Chondrocyte (in vitro differentiated cells): ENCODE results near the gene EYS. TPM values are rescaled to one million over a fixed set of nuclear protein-coding genes. Genes with fewer than 3 reads are reported as not detected.

Experiments
- DNase-seq: peaks from one replicate; pipeline ENCODE4 v3.0.0; 2021; ENCODE audit warnings: mixed read lengths, low spot score
- H3K27ac Mint-ChIP-seq: one replicate; pipeline ENCODE4 v1.8.0; 2021; ENCODE audit warnings: mild to moderate bottlenecking, moderate library complexity, mixed read lengths; ENCODE audit not compliant: unreplicated experiment
- H3K27me3 Mint-ChIP-seq: 2 replicates; pipeline ENCODE4 v1.8.0; 2021; ENCODE audit warnings: low read depth, mixed read lengths
- H3K36me3 Mint-ChIP-seq: 2 replicates; pipeline ENCODE4 v1.8.0; 2021; ENCODE audit warnings: low read depth, mixed read lengths
- H3K4me1 Mint-ChIP-seq: 2 replicates; pipeline ENCODE4 v1.8.0; 2021; ENCODE audit warnings: low read depth, mild to moderate bottlenecking, mixed read lengths
- H3K4me3 Mint-ChIP-seq: one replicate; pipeline ENCODE4 v1.8.0; 2021; ENCODE audit warnings: mild to moderate bottlenecking, moderate library complexity, mixed read lengths; ENCODE audit not compliant: unreplicated experiment
- H3K9me3 Mint-ChIP-seq: 2 replicates; pipeline ENCODE4 v1.8.0; 2021; ENCODE audit warnings: low read depth, mixed read lengths
- CTCF ChIP-seq: fragments of 200-600 bp; sonication (generic); IDR thresholded peaks from 2 replicates; pipeline ENCODE4 v1.5.0; 2021; ENCODE audit warnings: antibody characterized with exemption, mild to moderate bottlenecking, moderate library complexity
- total RNA-seq: library from RNA; stranded (reverse); gene quantifications from 3 replicates; pipeline ENCODE4 v1.2.1, GENCODE V29; 2021

The EYS gene
- total RNA-seq, 1 donor from 2014 or later = not detected

- H3K27me3 Mint-ChIP-seq = peaks cover 6% of the 10 kb centered on the region
- no peak overlapping the region for H3K27ac Mint-ChIP-seq
- no peaks in the 10 kb centered on the region for H3K9me3 Mint-ChIP-seq
- no peak for TF ChIP-seq CTCF
- no peaks in the 10 kb centered on the region for H3K4me1 Mint-ChIP-seq
- DNase-seq = no peak
- H3K36me3 Mint-ChIP-seq = no peaks in the 10 kb centered on the region
- no peak overlapping the region for H3K4me3 Mint-ChIP-seq
Measured at GRCh38 chr6:64233746-64234145, 1473.3 kb downstream of the EYS start.

- DNase-seq = no peak
- H3K36me3 Mint-ChIP-seq = no peaks in the 10 kb centered on the region
- no peak overlapping the region for H3K27ac Mint-ChIP-seq
- peaks cover 6% of the 10 kb centered on the region for H3K27me3 Mint-ChIP-seq
- no peaks in the 10 kb centered on the region for H3K9me3 Mint-ChIP-seq
- no peak for TF ChIP-seq CTCF
- no peaks in the 10 kb centered on the region for H3K4me1 Mint-ChIP-seq
- no peak overlapping the region for H3K4me3 Mint-ChIP-seq
Measured at GRCh38 chr6:64231928-64232327, 1475.1 kb downstream of the EYS start.

GRCh38 chr6:64230530-64230929 is 1476.5 kb downstream of the EYS start:
- Mint-ChIP-seq H3K27ac (no peak overlapping the region), H3K27me3 (peaks cover 7% of the 10 kb centered on the region), H3K4me3 (no peak overlapping the region), H3K9me3 (no peaks in the 10 kb centered on the region), H3K4me1 (no peaks in the 10 kb centered on the region), H3K36me3 (no peaks in the 10 kb centered on the region)
- DNase-seq = no peak
- TF ChIP-seq CTCF = no peak

GRCh38 chr6:64227863-64228262 is 1479.2 kb downstream of the EYS start:
- Mint-ChIP-seq H3K27ac (no peak overlapping the region), H3K4me3 (no peak overlapping the region), H3K9me3 (no peaks in the 10 kb centered on the region), H3K27me3 (peaks cover 7% of the 10 kb centered on the region), H3K36me3 (no peaks in the 10 kb centered on the region), H3K4me1 (no peaks in the 10 kb centered on the region)
- no peak for TF ChIP-seq CTCF
- no peak for DNase-seq

GRCh38 chr6:64225503-64225902 is 1481.5 kb downstream of the EYS start:
- H3K9me3 Mint-ChIP-seq = no peaks in the 10 kb centered on the region
- H3K4me1 Mint-ChIP-seq = no peaks in the 10 kb centered on the region
- no peak for TF ChIP-seq CTCF
- no peaks in the 10 kb centered on the region for H3K36me3 Mint-ChIP-seq
- peaks cover 3% of the 10 kb centered on the region for H3K27me3 Mint-ChIP-seq
- no peak overlapping the region for H3K27ac Mint-ChIP-seq
- DNase-seq = no peak
- H3K4me3 Mint-ChIP-seq = no peak overlapping the region
